Adrenal gland (tissue), 5 donors: ENCODE results near the gene GRIK5.

Experiments
- POLR2A ChIP-seq, 2 donors: fragments of 450-650 bp; IDR thresholded peaks; one replicate each; pipeline ENCODE4 v1.6.1; 2017; ENCODE audit warnings: antibody characterized with exemption in 2 of 2, mild to moderate bottlenecking in 2 of 2, moderate library complexity in 1 of 2
- TF ChIP-seq, protein P1 (sequence below), 6 experiments: fragments of 450-650 bp in 4 of 6; fragments of 200-600 bp in 2 of 6; sonication (generic) in 1 of 6; IDR thresholded peaks; 1 replicate in 5 of 6; 2 replicates in 1 of 6; pipeline versions ENCODE4 v1.5.1 to v1.8.0; 2016 to 2021; ENCODE audit warnings: antibody characterized with exemption in 6 of 6, mild to moderate bottlenecking in 2 of 6, moderate library complexity in 1 of 6
- donor health status: DM: no; HTN: no; CAD: no.

DNA sequence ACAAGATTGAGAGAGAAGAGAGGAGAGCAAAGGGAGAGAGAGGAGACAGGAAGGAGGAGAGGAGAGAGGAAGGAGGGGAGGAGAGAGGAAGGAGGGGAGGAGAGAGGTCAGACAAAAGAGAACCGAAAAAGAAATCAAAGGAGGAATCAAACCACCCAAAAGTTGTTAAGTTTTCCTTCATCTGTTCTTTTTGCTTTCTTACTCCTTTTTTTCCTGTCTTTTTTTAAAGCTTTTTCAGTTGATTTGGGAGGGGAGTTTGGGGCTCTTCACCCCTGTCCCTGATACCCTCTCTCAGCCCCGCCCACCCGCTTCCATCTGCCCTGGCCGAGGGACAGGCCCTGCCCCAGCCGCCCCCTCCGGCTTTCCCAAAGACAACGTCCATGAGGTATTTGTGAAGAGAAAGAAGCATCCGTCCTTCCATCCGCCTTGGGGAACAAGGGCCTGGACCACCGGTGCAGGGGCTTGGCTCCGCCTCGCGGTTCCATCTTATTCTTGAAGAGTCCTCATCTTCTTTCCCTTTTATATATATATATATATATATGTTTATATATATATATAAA is 19.3 kb upstream of the GRIK5 start:
- TF ChIP-seq, protein P1, sequence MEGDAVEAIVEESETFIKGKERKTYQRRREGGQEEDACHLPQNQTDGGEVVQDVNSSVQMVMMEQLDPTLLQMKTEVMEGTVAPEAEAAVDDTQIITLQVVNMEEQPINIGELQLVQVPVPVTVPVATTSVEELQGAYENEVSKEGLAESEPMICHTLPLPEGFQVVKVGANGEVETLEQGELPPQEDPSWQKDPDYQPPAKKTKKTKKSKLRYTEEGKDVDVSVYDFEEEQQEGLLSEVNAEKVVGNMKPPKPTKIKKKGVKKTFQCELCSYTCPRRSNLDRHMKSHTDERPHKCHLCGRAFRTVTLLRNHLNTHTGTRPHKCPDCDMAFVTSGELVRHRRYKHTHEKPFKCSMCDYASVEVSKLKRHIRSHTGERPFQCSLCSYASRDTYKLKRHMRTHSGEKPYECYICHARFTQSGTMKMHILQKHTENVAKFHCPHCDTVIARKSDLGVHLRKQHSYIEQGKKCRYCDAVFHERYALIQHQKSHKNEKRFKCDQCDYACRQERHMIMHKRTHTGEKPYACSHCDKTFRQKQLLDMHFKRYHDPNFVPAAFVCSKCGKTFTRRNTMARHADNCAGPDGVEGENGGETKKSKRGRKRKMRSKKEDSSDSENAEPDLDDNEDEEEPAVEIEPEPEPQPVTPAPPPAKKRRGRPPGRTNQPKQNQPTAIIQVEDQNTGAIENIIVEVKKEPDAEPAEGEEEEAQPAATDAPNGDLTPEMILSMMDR (IDR thresholded peaks at IDR 0.05): no peak
- no peak for TF ChIP-seq POLR2A (IDR thresholded peaks at IDR 0.05)
